HG02623 (cell line): ENCODE results near the gene TMEM272.

Source experiments
- ATAC-seq: cut with Tn5 transposase; IDR thresholded peaks from one replicate; pipeline ENCODE4 v1.9.1; 2021; ENCODE audit warnings: moderate library complexity; ENCODE audit not compliant: unreplicated experiment

TMEM272 gene

GRCh38 chr13:51856027-51856736 lies 11.2 kb upstream of the TMEM272 start:
- no peak for ATAC-seq

GRCh38 chr13:51849145-51850101 lies 4.4 kb upstream of the TMEM272 start:
- ATAC-seq = no peak

GRCh38 chr13:51848674-51849073 lies 3.7 kb upstream of the TMEM272 start:
- no peak for ATAC-seq

- no peak for ATAC-seq
Observed at GRCh38 chr13:51846756-51847155, 1.8 kb upstream of the TMEM272 start.

- no peak for ATAC-seq
Observed at GRCh38 chr13:51845574-51846318, 769 bp upstream of the TMEM272 start.

GRCh38 chr13:51843529-51843928 lies 1.4 kb downstream of the TMEM272 start:
- no peak for ATAC-seq

GRCh38 chr13:51841732-51842131 lies 3.2 kb downstream of the TMEM272 start:
- ATAC-seq = no peak

GRCh38 chr13:51840917-51841316 lies 4.1 kb downstream of the TMEM272 start:
- ATAC-seq = no peak

GRCh38 chr13:51839711-51840540 lies 5.1 kb downstream of the TMEM272 start:
- no peak for ATAC-seq

- ATAC-seq = no peak
Observed at GRCh38 chr13:51838240-51838846, 6.6 kb downstream of the TMEM272 start.

- ATAC-seq = no peak
Observed at GRCh38 chr13:51837016-51837415, 8.0 kb downstream of the TMEM272 start.

GRCh38 chr13:51834581-51835171 lies 10.3 kb downstream of the TMEM272 start:
- ATAC-seq = no peak

- no peak for ATAC-seq
Observed at GRCh38 chr13:51833980-51834379, 11.0 kb downstream of the TMEM272 start.

GRCh38 chr13:51832471-51833152 lies 12.4 kb downstream of the TMEM272 start:
- ATAC-seq = peak; percentile 76

GRCh38 chr13:51831519-51831918 lies 13.5 kb downstream of the TMEM272 start:
- ATAC-seq = no peak

- no peak for ATAC-seq
Observed at GRCh38 chr13:51829568-51829899, 15.4 kb downstream of the TMEM272 start.

GRCh38 chr13:51828730-51829567 lies 16.0 kb downstream of the TMEM272 start:
- no peak for ATAC-seq

GRCh38 chr13:51827254-51827653 lies 17.7 kb downstream of the TMEM272 start:
- no peak for ATAC-seq
